HepG2 (cell line): ENCODE data around the gene BBS5. TPM values are rescaled to one million over a fixed set of nuclear protein-coding genes. Genes with fewer than 3 reads are reported as not detected.

ENCODE experiments used
- ATAC-seq: fragments of 200-7000 bp; cut with Tn5 transposase; 3 replicates; pipeline ENCODE4 v1.9.1; 2020; ENCODE audit warnings: mild to moderate bottlenecking, moderate library complexity
- BruUV-seq: library from RNA; stranded (reverse); fragments of 400-500 nt; replicated peaks from 2 replicates; lab custom pipeline; 2021; lab: Mats Ljungman, UMichigan
- CTCF ChIA-PET: fragments of 300-600 bp; formaldehyde crosslinking; extraction: SDS; loops from one replicate; lab custom pipeline; 2021; ENCODE audit warnings: low total read pairs, inconsistent platforms, low intra/inter-chr PET ratio; lab: Yijun Ruan, JAX
- POLR2A ChIA-PET: fragments of 350-600 bp; sonication (Branson Sonifier 250); formaldehyde crosslinking; loops from one replicate; lab custom pipeline; 2020; ENCODE audit warnings: antibody characterized with exemption, inconsistent platforms; lab: Yijun Ruan, JAX
- DNase-seq: peaks from one replicate; pipeline ENCODE4 v3.0.0-alpha.2; 2015; ENCODE audit warnings: low spot score
- FAIRE-seq: peaks from 3 replicates; lab custom pipeline; 2011; peaks lifted over from hg19 to GRCh38; lab: Jason Lieb, UNC
- H2AFZ ChIP-seq: one replicate; pipeline ENCODE4 v1.6.1; 2011; ENCODE audit warnings: low read length, inconsistent platforms
- H3K27ac ChIP-seq: fragments of 300-600 bp; 3 replicates; pipeline ENCODE4 v1.8.0; 2011; ENCODE audit warnings: mixed run types, mild to moderate bottlenecking, mixed read lengths, low read length, inconsistent platforms; ENCODE audit not compliant: insufficient read depth; ENCODE audit errors: extremely low read length
- H3K27me3 ChIP-seq, 2 experiments: fragments of 200-600 bp in 1 of 2; 2 replicates in 1 of 2; 3 replicates in 1 of 2; pipeline versions ENCODE4 v1.6.0 to v1.8.0; 2011; ENCODE audit warnings: low read length in 2 of 2, mild to moderate bottlenecking in 2 of 2, moderate library complexity in 2 of 2, inconsistent platforms in 1 of 2; ENCODE audit not compliant: insufficient read depth in 2 of 2, control insufficient read depth in 1 of 2
- H3K36me3 ChIP-seq, 2 experiments: fragments of 200-600 bp in 1 of 2; replicated peaks in 1 of 2; 2 replicates in 1 of 2; 3 replicates in 1 of 2; pipeline versions ENCODE4 v1.5.1 to v1.8.0; 2011; ENCODE audit warnings: low read length in 2 of 2, inconsistent platforms in 1 of 2; ENCODE audit not compliant: insufficient read depth in 2 of 2, control insufficient read depth in 1 of 2
- H3K4me1 ChIP-seq: 2 replicates; pipeline ENCODE4 v1.5.1; 2012; ENCODE audit warnings: low read length, inconsistent platforms; ENCODE audit not compliant: insufficient read depth
- H3K4me2 ChIP-seq: 2 replicates; pipeline ENCODE4 v1.6.0; 2011; ENCODE audit warnings: low read depth, low read length, inconsistent platforms
- H3K4me3 ChIP-seq, 3 experiments: fragments of 200-600 bp in 1 of 3; sonication (generic), shearing (Covaris generic) in 1 of 3; replicated peaks in 1 of 3; 2 replicates each; pipeline ENCODE4 v1.5.1; 2011 to 2016; ENCODE audit warnings: low read length in 3 of 3, inconsistent platforms in 2 of 3, low read depth in 2 of 3, mild to moderate bottlenecking in 2 of 3, control low read depth in 1 of 3, mixed read lengths in 1 of 3; ENCODE audit not compliant: insufficient read depth in 1 of 3
- H3K79me2 ChIP-seq: one replicate; pipeline ENCODE4 v1.6.1; 2011; ENCODE audit warnings: low read length, inconsistent platforms; ENCODE audit not compliant: insufficient read depth
- H3K9ac ChIP-seq: 2 replicates; pipeline ENCODE4 v1.6.0; 2011; ENCODE audit warnings: mild to moderate bottlenecking, low read depth, low read length, inconsistent platforms; ENCODE audit not compliant: insufficient read depth
- H3K9me3 ChIP-seq: 2 replicates; pipeline ENCODE4 v1.5.1; 2012; ENCODE audit warnings: mild to moderate bottlenecking, low read length
- H4K20me1 ChIP-seq: 2 replicates; pipeline ENCODE4 v1.6.0; 2011; ENCODE audit warnings: inconsistent platforms, mild to moderate bottlenecking, low read length, moderate library complexity; ENCODE audit not compliant: insufficient read depth
- EHMT2 ChIP-seq: fragments of 200-600 bp; sonication (generic); IDR thresholded peaks from 2 replicates; pipeline ENCODE4 v1.7.0; 2017; ENCODE audit warnings: antibody characterized with exemption, low read depth, low read length, borderline replicate concordance
- ETV6 ChIP-seq: sonication (generic); formaldehyde crosslinking; conservative IDR thresholded peaks from 2 replicates; pipeline ENCODE4 v1.4.0; 2020; ENCODE audit warnings: missing genetic modification reagents
- FLYWCH1 ChIP-seq: sonication (generic); formaldehyde crosslinking; IDR thresholded peaks from 2 replicates; pipeline ENCODE4 v1.8.1; 2023; ENCODE audit warnings: mild to moderate bottlenecking, missing genetic modification reagents
- FOXM1 ChIP-seq: sonication (generic); formaldehyde crosslinking; IDR thresholded peaks from 2 replicates; pipeline ENCODE4 v1.5.0; 2020; ENCODE audit warnings: missing genetic modification reagents
- GLMP ChIP-seq: sonication (generic); formaldehyde crosslinking; IDR thresholded peaks from 2 replicates; pipeline ENCODE4 v1.9.0; 2021; ENCODE audit warnings: missing genetic modification reagents, mild to moderate bottlenecking, borderline replicate concordance
- NFE2L2 ChIP-seq: fragments of 150-350 bp; IDR thresholded peaks from 2 replicates; pipeline ENCODE4 v1.6.1; 2014; ENCODE audit warnings: low read length
- PCBP1 ChIP-seq: fragments of 200-400 bp; formaldehyde crosslinking; IDR thresholded peaks from 2 replicates; pipeline ENCODE4 v1.6.1; 2017; ENCODE audit warnings: mild to moderate bottlenecking, low read depth, low read length, borderline replicate concordance
- PRPF4 ChIP-seq: fragments of 200-400 bp; formaldehyde crosslinking; IDR thresholded peaks from 2 replicates; pipeline ENCODE4 v1.6.1; 2016; ENCODE audit warnings: low read length, low read depth; ENCODE audit not compliant: poor library complexity, severe bottlenecking
- TFDP1 ChIP-seq: IDR thresholded peaks from 2 replicates; pipeline ENCODE4 v1.6.1; 2016; ENCODE audit warnings: missing compliant biosample characterization, missing genetic modification reagents, borderline replicate concordance
- ZHX2 ChIP-seq, 2 experiments: sonication (generic) in 1 of 2; formaldehyde crosslinking in 1 of 2; IDR thresholded peaks; 2 replicates each; pipeline versions ENCODE4 v1.6.1 to v1.9.0; 2014 to 2022; ENCODE audit warnings: antibody characterized with exemption in 1 of 2, borderline replicate concordance in 1 of 2, inconsistent platforms in 1 of 2, low read depth in 1 of 2, missing genetic modification reagents in 1 of 2
- ZNF20 ChIP-seq: sonication (generic); formaldehyde crosslinking; IDR thresholded peaks from 2 replicates; pipeline ENCODE4 v1.4.0; 2020; ENCODE audit warnings: mild to moderate bottlenecking, moderate library complexity, missing genetic modification reagents
- ZNF205 ChIP-seq: IDR thresholded peaks from 2 replicates; pipeline ENCODE4 v1.6.1; 2018; ENCODE audit warnings: missing biosample characterization, missing genetic modification reagents
- ZNF253 ChIP-seq: sonication (generic); formaldehyde crosslinking; IDR thresholded peaks from 2 replicates; pipeline ENCODE4 v1.8.0; 2022; ENCODE audit warnings: mild to moderate bottlenecking, missing genetic modification reagents, borderline replicate concordance
- ZNF276 ChIP-seq: sonication (generic); formaldehyde crosslinking; IDR thresholded peaks from 2 replicates; pipeline ENCODE4 v1.4.0; 2020; ENCODE audit warnings: mild to moderate bottlenecking, low read depth, missing genetic modification reagents
- ZNF3 ChIP-seq: IDR thresholded peaks from 2 replicates; pipeline ENCODE4 v1.7.0; 2017; ENCODE audit warnings: inconsistent platforms
- WGBS: methylation state at CpG from one replicate; pipeline ENCODE4 v1.1.6; 2017; ENCODE audit warnings: low lambda C conversion rate; 5-methylcytosine and 5-hydroxymethylcytosine counted together
- in situ Hi-C: cut with HindIII; loops from 2 replicates; pipeline ENCODE4 v1.10.0; 2017; ENCODE audit warnings: low pct_unique_long_range_greater_than_20kb; ENCODE audit not compliant: extremely low pct_ligation_motif_present
- intact Hi-C: fragments of 100-400 bp; cut with micrococcal nuclease; formaldehyde crosslinking; loops from one replicate; pipeline ENCODE4 v1.10.0; 2022; ENCODE audit not compliant: unreplicated experiment
- polyA plus RNA-seq, 8 experiments: library from polyadenylated mRNA; depleted of rRNA in 3 of 8; stranded (reverse) in 7 of 8; unstranded in 1 of 8; fragments of >200 nt; fragmentation: Illumina TruSeq in 4 of 8; extraction: Trizol in 4 of 8; gene quantifications; 2 replicates each; pipeline versions ENCODE4 v1.2.1 to v1.2.3, GENCODE V29; 2011 to 2016; ENCODE audit warnings: low read depth in 4 of 8, missing spikeins in 1 of 8, mixed read lengths in 1 of 8; ENCODE audit not compliant: insufficient read depth in 1 of 8
- total RNA-seq, 5 experiments: library from RNA; depleted of rRNA; stranded (reverse); fragments of >200 nt; fragmentation: Illumina TruSeq; extraction: Trizol; gene quantifications; 2 replicates each; pipeline ENCODE4 v1.2.3, GENCODE V29; 2016; ENCODE audit warnings: low read depth in 1 of 5

Gene BBS5
- total and polyA plus RNA-seq, 2 of the 13 experiments (the other 11 are each of a cell fraction or from before 2014, with no cell fraction given) = 1.8 to 4.5 TPM

GRCh38 chr2:169509298-169509885, 30.1 kb downstream of the BBS5 start, which contains the start of gene KLHL41:
Gene KLHL41 (plus strand): TSS chr2:169509702. CDS start chr2:169509779, 77 bp downstream.
- no peak for FAIRE-seq
- H3K27ac ChIP-seq = no peak within 1 kb of the TSS
- in situ Hi-C loops (no loop called here), intact Hi-C loops (no loop called here)
- H3K9ac ChIP-seq = no peak within 1 kb of the TSS
- POLR2A ChIA-PET = no interaction called here
- H3K27me3 ChIP-seq = no peaks in the 10 kb centered on the region
- no peaks in the 10 kb centered on the region for H3K79me2 ChIP-seq
- H3K4me2 ChIP-seq = no peak within 1 kb of the TSS
- DNase-seq = no peak
- TF ChIP-seq FOXM1 (CRISPR knock-in tag) (no peak), ZNF205 (no peak), ZNF253 (CRISPR knock-in tag) (no peak), ZNF3 (CRISPR knock-in tag) (no peak), TFDP1 (no peak), ETV6 (no peak), ZNF276 (CRISPR knock-in tag) (no peak), FLYWCH1 (CRISPR knock-in tag) (no peak), EHMT2 (no peak), PCBP1 (no peak), PRPF4 (no peak), GLMP (no peak), ZNF20 (CRISPR knock-in tag) (no peak), NFE2L2 (no peak), ZHX2 (IDR thresholded peaks at IDR 0.05; ENCODE audit: low read depth) (no peak), ZHX2 (CRISPR knock-in tag; IDR thresholded peaks at IDR 0.05; ENCODE audit: borderline replicate concordance) (no peak)
- H3K4me3 ChIP-seq = no peak within 1 kb of the TSS
- CTCF ChIA-PET = no interaction called here
- no TSS peak for BruUV-seq
- no peaks in the 10 kb centered on the region for H3K9me3 ChIP-seq
- 83% methylated on average over 4 of the region's 4 CpGs for WGBS
- ATAC-seq = no peak
- no peaks in the 10 kb centered on the region for H4K20me1 ChIP-seq
- no peaks in the 10 kb centered on the region for H3K36me3 ChIP-seq
- no peak within 1 kb of the TSS for H2AFZ ChIP-seq
- peaks cover 19% of the 10 kb centered on the region for H3K4me1 ChIP-seq
